HG02870 (cell line): ENCODE results near the gene SLC38A6.
A peak's percentile ranks its signal among the peaks of the same experiment; 100 is the strongest.
"Not testable (repeated sequence)": the region's sequence is repeated elsewhere in the genome, so short reads cannot be mapped to it uniquely, and the experiment has no call there.

Source experiments
- ATAC-seq: cut with Tn5 transposase; IDR thresholded peaks from one replicate; pipeline ENCODE4 v1.9.1; 2021; ENCODE audit warnings: mild to moderate bottlenecking, moderate library complexity; ENCODE audit not compliant: unreplicated experiment

SLC38A6 gene

DNA sequence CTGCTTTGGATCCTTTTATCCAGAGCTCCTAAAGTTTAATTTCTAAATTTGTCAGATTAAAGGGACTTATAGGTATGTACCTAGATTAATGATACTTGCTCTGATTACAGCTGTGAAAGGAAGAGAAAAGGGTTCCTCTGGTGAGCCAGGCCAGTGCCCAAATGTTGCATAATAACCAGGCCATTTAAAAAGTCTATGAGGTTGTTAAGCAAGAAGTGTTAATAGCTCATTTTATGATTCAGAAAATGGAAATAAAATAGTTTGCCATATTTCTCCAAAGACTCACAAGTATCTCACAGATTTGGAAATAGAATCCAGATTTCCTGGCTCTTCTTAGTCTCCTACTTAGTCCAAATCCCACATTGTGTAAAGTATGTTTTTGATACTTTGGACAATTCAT lies 67.6 kb downstream of the SLC38A6 start:
- ATAC-seq, result no peak

GRCh38 chr14:61050417-61050816 lies 69.4 kb downstream of the SLC38A6 start:
- ATAC-seq, result no peak

DNA sequence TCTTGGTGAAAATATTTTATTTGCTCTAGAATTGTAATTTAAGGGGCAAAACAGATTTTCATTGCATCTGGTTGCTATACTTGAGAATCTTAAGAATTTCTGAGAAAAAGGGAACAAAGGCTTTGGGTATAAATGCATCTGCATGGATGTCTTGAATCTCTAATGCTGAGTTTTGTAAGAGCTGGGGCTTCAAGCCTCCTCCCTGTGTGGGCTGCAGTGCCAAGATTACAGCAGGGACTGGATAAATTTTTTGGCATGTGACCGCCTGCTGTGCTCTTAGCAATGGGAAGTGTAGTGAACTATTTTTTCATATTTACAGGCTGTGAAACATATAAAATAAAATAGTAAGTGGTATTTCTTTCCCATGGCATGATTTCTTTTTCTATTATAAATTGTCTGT lies 70.0 kb downstream of the SLC38A6 start:
- no peak for ATAC-seq

DNA sequence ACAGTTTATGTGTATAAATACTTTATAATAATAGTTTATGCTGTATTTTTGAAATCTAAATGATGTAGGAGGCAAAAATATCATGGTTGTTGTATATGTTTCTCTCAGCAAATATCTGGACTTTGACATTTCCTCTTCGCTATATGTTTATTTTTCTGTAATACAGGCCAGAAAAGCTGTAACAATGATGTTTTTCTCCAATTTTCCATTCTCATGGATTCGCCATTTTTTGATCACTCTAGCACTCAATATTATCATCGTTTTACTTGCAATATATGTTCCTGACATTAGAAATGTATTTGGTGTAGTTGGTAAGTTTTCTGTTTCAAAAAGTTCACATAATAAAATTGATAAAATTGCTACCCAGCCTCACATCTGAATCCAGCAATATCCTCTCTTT lies 70.6 kb downstream of the SLC38A6 start:
- no peak for ATAC-seq

GRCh38 chr14:61063461-61063860 lies 82.4 kb downstream of the SLC38A6 start:
- no peak for ATAC-seq

DNA sequence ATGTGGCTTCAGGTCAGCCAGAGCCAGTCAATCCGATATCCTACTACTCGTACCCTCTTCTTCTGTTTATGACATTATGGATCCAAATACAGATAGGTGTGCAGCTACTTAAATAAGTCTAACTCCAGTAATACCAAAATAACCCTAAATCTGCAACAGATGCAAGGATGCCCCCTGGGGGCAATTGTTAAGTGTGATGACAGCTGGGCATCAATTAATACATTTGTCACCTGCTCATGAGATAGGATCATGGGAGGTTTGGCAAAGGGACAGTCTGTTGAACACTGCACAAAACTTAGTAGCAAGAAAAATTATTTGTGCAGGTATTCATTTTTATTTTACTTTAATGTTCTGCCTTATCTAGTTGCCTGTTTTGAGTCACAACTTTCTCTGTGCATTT lies 83.2 kb downstream of the SLC38A6 start:
- no peak for ATAC-seq

DNA sequence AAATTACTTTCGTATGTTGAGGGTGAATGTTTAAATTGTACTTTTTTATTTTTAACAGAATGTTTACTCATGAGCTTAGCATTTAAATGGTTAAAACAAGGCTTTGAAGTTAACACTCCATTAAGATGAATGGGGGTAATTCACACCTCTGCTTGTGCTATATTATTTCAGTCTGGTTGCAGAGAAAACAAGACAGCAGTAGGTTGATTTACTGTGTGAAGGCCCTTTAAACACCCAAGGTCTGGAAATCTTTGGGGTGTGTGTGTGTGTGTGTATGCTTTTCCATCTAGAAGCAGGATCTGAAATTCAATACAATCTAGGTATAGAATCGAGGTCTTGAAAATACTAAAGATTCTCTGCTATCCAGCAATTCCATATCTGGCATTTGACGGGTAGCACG lies 83.8 kb downstream of the SLC38A6 start:
- no peak for ATAC-seq

DNA sequence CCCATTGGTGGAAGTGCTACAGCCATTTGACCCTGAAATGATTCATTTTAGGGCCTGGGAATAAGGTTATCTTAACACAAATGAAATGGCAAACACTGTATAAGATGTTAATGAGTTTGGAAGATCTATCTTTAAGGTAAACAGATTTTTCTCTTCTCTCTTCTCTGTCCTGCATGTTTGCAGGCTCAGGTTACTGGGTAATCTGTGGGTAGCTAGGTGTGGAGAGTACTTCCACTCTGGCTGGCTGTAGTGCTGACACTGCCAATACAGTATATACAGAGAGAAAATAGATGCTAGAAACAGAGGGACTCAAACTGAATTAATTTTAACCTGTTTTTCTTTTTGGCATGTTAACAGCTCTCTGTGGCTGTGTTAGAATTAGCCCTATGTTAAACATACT lies 84.6 kb downstream of the SLC38A6 start:
- no peak for ATAC-seq

GRCh38 chr14:61072442-61072841 lies 91.4 kb downstream of the SLC38A6 start:
- not testable (repeated sequence) for ATAC-seq

DNA sequence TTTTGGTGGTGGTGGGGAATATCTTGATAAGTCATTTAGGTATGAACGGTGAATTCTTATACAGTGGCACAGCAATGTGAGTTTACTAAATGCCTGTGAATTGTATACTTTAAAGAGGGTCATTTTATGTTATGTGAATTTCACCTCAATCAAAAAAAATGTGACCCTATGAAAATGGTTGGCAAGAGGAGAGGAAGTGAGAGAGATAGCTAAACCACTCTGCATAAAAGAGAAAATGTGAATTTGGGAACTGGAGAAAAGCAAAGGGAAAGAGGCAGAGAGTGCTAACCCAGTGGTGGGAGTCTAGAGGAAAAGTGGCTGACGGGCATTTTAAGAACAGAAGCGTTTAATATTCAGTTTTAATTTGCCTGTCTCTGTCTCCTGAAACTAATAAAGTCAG lies 93.8 kb downstream of the SLC38A6 start:
- no peak for ATAC-seq

DNA sequence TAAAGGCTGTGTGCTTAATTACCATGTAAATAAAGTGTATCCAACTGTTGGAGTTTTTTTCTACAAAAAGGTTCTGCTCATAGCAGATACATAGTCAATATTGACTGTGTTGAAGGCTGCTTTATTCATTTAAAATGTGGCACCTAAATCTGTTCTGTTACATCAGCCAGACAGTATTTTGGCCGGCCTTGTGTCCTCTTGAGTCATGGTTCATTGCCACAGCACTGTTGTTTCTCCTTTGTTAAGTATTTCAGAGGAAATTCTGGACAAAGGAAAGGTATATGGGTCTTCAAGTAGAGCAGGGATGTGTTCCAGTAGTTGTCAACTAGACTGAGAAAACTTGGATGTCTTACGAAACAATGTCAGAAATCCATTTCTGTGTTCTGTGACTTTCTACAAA lies 95.5 kb downstream of the SLC38A6 start:
- ATAC-seq, result no peak

GRCh38 chr14:61077437-61077836 lies 96.4 kb downstream of the SLC38A6 start:
- no peak for ATAC-seq

GRCh38 chr14:61077951-61078720 lies 97.1 kb downstream of the SLC38A6 start:
- no peak for ATAC-seq

DNA sequence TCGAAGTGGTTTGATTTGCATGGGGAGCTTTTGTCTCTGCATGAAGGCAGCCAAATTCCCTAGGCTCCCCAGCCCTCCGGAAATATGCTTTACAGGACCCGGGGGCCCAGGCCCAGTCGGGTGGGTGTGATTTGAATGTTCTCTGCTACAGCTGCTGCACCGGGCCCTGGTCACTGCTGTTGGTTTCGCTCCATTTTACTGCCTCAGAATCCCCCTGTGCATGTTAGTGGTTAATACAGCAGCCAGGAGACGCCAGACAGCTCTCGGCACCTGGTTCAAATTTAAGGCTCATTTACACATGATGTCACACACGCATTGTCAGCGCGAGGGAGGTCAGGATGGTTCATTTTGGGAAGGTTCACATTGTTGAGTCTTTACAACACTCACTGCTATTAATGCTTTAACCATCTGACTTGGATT lies 99.6 kb downstream of the SLC38A6 start:
- ATAC-seq, result peak; percentile 97

- ATAC-seq, result no peak
These were observed 107.0 kb downstream of the SLC38A6 start for GRCh38 chr14:61088081-61088480.

- no peak for ATAC-seq
These were observed 108.2 kb downstream of the SLC38A6 start for GRCh38 chr14:61089126-61089750.

- peak; percentile 96 for ATAC-seq
These were observed 109.6 kb downstream of the SLC38A6 start for GRCh38 chr14:61090432-61091216.

DNA sequence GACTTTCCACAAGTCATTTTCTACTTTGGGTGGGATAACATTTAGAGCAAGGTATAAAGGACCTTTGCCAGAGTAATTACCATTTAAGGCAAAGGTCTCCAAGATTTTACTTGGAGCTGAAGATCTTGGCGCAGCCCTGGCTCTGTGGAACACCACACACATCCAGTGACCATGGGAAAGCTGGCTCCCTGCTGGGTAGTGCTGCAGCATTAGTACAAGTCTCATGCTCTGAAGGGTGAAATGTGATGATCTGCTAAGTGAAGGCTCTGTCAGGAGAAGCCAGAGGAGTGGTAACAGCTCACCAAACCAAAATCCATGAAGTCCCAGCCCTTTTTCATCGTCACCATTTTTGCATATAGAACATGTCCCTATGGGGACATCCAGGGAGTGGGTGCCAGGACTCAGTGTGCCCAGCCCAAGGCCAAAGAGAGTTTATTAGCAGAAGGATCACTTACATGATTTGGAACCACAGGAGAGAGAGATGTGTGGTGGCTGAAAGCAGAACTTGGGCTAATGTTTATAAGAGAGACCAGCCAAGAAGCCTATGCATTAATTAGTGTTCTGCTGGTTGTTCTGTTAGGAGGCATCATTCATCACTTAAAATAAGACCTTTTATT lies 110.7 kb downstream of the SLC38A6 start:
- ATAC-seq, result no peak

DNA sequence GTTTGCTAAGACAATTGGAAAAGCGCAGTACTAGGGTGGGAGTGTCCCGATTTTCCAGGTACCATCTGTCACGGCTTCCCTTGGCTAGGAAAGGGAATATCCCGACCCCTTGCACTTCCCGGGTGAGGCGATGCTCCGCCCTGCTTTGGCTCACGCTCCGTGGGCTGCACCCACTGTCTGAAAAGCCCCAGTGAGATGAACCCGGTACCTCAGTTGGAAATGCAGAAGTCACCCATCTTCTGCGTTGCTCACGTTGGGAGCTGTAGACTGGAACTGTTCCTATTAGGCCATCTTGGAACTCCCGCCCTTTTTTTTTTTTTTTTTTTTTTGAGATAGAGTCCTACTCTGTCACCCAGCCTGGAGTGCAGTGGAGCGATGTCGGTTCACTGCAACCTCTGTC lies 117.1 kb downstream of the SLC38A6 start:
- not testable (repeated sequence) for ATAC-seq

GRCh38 chr14:61098721-61099120 lies 117.7 kb downstream of the SLC38A6 start:
- no peak for ATAC-seq

DNA sequence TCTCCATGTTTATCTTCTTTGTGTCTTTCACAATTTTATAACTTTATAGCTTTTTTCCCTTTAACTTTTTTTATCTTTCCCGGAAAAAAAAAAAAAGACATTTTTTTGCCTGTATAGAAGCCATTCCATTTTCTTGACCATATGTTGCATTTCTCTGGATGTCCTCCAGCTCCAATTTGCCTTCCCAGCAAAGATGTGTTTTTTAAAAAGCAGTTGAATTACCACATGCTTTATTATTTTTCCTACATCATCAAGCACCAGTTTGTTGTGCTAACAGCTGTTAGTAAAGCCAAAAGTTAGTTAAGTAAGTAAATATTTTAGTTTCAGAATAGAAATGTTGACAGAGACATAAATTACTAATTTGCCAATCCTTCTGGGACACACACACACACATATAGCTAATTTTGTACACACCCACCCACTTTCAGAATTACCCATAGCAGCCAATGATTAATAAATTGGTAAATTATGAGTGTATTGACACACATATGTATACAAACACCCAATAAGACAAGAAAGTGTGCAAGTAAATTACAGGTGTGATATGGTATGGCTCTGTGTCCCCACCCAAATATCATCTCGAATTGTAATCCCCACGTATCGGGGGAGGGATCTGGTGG lies 118.3 kb downstream of the SLC38A6 start:
- ATAC-seq, result no peak
